ENCODE measurements around the gene SAMD14. TPM values are rescaled to one million over a fixed set of nuclear protein-coding genes. Genes with fewer than 3 reads are reported as not detected.

The SAMD14 gene
- polyA plus RNA-seq, 1 experiment, result 3.5 TPM

DNA sequence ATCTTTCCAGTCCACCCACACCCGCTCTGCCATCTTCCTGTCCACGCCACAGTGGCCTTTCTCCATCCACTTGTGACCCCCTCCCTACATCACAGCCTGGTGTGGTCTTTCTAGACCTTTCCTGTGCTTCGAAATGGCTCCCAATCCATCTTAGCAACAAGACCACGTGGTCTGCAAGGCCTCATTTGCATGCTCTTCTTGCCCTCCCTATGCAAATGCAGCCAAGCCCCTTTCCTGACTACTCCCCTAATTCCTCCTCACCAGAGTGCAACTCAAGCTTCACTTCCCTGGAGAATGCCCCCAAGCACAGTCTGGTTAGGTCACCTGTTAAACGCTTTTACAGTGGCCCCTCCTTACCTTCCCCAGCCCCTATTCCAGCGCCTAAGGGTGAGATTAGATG lies 14.4 kb upstream of the SAMD14 start:
- TF ChIP-seq, protein P1, sequence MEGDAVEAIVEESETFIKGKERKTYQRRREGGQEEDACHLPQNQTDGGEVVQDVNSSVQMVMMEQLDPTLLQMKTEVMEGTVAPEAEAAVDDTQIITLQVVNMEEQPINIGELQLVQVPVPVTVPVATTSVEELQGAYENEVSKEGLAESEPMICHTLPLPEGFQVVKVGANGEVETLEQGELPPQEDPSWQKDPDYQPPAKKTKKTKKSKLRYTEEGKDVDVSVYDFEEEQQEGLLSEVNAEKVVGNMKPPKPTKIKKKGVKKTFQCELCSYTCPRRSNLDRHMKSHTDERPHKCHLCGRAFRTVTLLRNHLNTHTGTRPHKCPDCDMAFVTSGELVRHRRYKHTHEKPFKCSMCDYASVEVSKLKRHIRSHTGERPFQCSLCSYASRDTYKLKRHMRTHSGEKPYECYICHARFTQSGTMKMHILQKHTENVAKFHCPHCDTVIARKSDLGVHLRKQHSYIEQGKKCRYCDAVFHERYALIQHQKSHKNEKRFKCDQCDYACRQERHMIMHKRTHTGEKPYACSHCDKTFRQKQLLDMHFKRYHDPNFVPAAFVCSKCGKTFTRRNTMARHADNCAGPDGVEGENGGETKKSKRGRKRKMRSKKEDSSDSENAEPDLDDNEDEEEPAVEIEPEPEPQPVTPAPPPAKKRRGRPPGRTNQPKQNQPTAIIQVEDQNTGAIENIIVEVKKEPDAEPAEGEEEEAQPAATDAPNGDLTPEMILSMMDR (IDR thresholded peaks at IDR 0.05; ENCODE audit: low read depth, low read length), result no peak
- Histone ChIP-seq H3K9me3 (ENCODE audit: control insufficient read depth, insufficient read depth, low read length) (peaks cover 6% of the 10 kb centered on the region), H3K27me3 (ENCODE audit: control insufficient read depth, insufficient read depth, low read length) (no peaks in the 10 kb centered on the region), H3K27ac (ENCODE audit: low read depth, low read length) (no peak overlapping the region), H3K4me3 (ENCODE audit: low read depth, low read length) (no peak overlapping the region)
- no peak for DNase-seq (ENCODE audit: low read depth, low spot score)
- CTCF ChIA-PET, result interaction anchor here (5.5 kb wide), 1 partner anchor 17 kb away, joined by 25 read pairs; no protein-coding TSS in a partner anchor
- POLR2A ChIA-PET, result no interaction called here

DNA sequence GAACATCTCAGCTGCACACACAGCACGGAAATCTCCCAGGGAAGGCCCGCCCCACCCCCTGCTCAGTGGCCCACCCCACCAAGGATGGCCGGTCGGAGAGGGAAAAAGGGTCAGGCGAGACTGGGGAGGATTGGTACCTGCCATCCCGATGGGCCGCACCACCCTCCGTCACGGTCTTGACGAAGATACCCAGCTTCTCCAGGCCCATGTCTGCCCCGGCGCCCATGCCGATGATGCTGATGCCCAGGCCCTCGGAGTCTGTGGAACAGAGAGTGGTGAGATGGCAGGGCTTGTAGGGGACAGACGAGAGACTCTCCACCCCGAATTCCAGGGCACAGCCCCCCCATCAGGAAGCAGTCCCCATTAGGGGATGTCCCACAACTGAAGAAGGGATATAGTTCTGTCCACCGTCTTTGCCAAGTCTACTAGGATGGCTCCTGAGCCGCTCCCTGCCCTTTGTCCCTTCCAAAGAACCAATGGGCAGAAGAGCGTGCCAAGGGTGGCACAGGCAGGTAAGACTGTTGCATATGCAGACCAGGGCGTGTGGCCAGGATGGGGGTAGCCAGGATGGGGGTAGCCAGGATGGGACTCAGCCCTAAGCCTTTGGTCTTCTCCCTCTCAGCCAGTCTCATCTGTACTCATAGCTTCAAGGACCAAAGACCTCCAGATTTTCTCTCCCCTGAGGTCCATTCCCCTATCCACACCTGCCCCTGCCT lies 13.7 kb upstream of the SAMD14 start:
- Histone ChIP-seq H3K4me3 (ENCODE audit: low read depth, low read length) (no peak overlapping the region), H3K27me3 (ENCODE audit: control insufficient read depth, insufficient read depth, low read length) (no peaks in the 10 kb centered on the region), H3K9me3 (ENCODE audit: control insufficient read depth, insufficient read depth, low read length) (peaks cover 6% of the 10 kb centered on the region), H3K27ac (ENCODE audit: low read depth, low read length) (no peak overlapping the region)
- no peak for DNase-seq (ENCODE audit: low read depth, low spot score)
- TF ChIP-seq, protein P1 (IDR thresholded peaks at IDR 0.05; ENCODE audit: low read depth, low read length), result no peak
- ChIA-PET POLR2A (no interaction called here), CTCF (no interaction called here)

DNA sequence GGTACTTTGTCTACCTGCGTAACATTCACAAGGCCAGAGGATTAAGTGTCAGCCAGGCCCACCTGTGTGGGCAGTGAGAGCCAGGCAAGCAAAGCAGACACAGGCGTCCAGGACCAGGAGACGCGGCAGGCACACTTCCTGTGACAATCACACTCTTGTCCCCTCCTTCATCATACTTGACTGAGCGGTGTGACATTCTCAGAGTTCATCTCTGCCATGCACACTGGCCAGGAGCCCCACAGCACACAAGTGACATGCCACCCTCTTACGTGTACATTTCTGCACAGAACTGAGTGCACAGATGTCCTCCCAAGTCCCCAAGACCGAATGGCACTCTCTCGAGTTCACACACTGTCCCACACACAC lies 11.8 kb upstream of the SAMD14 start:
- H3K4me3 ChIP-seq (ENCODE audit: low read depth, low read length), result no peak overlapping the region
- no peak overlapping the region for H3K27ac ChIP-seq (ENCODE audit: low read depth, low read length)
- TF ChIP-seq, protein P1 (IDR thresholded peaks at IDR 0.05; ENCODE audit: low read depth, low read length), result no peak
- POLR2A ChIA-PET, result no interaction called here
- peaks cover 6% of the 10 kb centered on the region for H3K9me3 ChIP-seq (ENCODE audit: control insufficient read depth, insufficient read depth, low read length)
- DNase-seq (ENCODE audit: low read depth, low spot score), result no peak
- no peaks in the 10 kb centered on the region for H3K27me3 ChIP-seq (ENCODE audit: control insufficient read depth, insufficient read depth, low read length)
- CTCF ChIA-PET, result interaction anchor here (0.6 to 1.7 kb wide), 3 partner anchors 20 to 158 kb away, joined by 4 to 8 read pairs (median 4); no protein-coding TSS in a partner anchor

DNA sequence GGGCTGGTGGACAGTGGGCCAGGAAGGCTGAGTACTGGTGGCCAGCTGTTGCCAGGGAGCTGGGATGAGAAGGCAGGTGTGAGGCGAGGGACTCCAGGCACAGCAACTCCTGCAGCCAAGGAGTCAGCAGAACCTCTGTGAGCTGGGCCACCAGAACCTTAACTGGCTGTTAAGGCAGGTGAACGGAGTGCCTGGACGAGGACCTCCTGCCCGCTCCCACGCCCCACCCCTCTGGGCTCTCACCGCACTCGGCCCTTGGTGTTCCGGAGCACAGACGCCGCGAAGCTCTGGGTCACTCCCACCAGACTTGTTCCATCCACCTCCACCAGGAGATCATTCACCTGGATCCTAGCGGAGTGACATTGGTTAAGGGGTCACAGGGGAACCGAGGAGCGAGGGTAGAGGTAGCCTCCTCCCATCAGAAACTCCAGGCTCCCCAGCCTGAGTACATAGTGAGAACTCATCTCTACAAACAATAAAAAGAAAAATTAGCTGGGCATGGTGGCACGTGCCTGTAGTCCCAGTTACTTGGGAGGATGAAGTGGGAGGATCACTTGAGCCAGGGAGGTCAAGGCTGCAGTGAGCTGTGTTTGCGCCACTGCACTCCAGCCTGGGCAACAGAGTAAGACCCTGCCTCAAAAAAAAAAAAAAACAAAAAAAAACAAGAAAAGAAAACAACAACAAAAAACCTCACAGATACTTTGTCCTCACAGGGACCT lies 11.2 kb upstream of the SAMD14 start:
- ChIA-PET POLR2A (interaction anchor here (0.5 kb wide), 1 partner anchor 65 kb away, joined by 4 read pairs; no protein-coding TSS in a partner anchor), CTCF (interaction anchor here (0.6 to 2.7 kb wide), 7 partner anchors 11 to 221 kb away, joined by 3 to 8 read pairs (median 4); no protein-coding TSS in a partner anchor)
- H3K27ac ChIP-seq (ENCODE audit: low read depth, low read length), result no peak overlapping the region
- H3K9me3 ChIP-seq (ENCODE audit: control insufficient read depth, insufficient read depth, low read length), result peaks cover 6% of the 10 kb centered on the region
- H3K27me3 ChIP-seq (ENCODE audit: control insufficient read depth, insufficient read depth, low read length), result no peaks in the 10 kb centered on the region
- no peak for DNase-seq (ENCODE audit: low read depth, low spot score)
- no peak overlapping the region for H3K4me3 ChIP-seq (ENCODE audit: low read depth, low read length)
- TF ChIP-seq, protein P1 (IDR thresholded peaks at IDR 0.05; ENCODE audit: low read depth, low read length), result no peak

All from AG04450 (cell line).